NCI-H526 (cell line): Measurements from ENCODE around the gene TBC1D22A.

Experiments used
- DNase-seq, 2 experiments: peaks; one replicate each; lab custom pipeline; 2025; lab: John Stamatoyannopoulos, UW

The TBC1D22A gene

DNA sequence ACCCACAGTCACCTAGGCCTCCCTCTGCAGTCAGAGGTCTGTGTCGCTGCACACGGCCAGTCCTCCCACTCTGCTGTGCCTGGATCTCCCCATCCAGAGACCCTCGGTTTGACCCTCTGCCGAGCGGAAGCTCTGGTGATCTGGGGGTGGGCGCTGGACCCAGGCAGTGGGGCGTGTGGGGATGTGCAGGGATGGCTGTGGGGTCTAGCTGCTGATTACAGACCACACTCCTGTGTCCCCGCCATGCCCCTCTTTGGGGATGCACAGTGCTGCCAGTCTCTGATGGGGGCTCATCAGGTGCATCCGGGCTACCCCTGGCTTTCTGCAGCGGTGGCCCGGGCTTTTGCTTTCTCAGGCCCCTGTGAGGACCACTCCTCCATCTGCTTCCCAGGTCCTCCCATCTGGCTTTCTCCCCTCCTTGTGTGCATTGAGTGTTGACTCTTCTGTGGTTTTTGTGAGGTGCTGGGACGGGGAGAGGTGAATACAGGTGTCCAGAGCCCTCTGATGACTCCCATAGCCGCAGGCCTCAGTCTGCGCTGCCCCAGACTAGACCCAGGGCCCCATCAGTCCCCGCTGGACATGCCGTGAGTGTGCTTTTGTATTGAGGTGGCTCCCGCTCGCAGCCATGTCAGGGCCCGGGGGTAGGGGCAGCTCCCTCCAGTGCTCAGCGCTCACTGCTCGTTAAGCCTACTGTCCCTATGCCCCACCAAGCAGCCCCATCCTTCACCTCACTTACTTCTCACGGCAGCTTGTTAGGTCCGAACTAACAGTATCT lies 251.6 kb downstream of the TBC1D22A start:
- DNase-seq = no peak

DNA sequence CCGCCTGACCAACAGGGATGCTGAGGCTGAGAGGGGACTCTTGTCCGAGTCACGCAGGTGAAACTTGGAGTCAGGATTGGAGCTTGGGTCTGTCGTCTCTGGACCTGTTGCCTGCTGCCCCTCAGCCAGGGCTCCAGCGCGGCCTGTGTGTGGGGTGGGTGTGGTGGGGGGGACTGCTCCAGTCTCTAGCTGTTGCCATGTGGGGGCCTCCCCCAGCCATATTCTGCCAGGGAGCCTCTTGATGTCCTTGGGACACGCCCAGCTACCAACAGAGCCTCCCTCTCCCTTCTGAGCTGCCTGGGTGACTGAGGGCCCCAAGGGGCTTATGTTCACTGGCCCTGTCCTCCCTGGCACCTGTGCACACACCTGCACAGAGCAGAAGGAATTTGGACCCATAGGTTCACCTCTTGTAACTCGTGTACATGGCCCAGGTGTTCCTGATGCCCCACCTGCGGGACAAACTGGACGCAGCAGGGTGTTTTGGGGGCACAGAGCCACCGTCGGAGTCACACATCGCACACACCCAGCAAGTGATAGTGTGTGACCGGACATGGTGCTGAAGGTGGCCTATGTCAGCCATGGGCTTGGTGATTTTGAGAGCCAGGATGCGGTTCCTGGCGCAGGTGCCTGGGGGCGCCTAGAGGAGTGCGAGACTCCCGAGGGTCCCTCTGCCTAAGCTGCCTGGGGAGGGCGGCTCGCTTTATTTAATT lies 252.3 kb downstream of the TBC1D22A start:
- no peak for DNase-seq

GRCh38 chr22:47015589-47016178 lies 253.2 kb downstream of the TBC1D22A start:
- DNase-seq = no peak

- DNase-seq = no peak
Measured at GRCh38 chr22:47016631-47017030, 254.2 kb downstream of the TBC1D22A start.

DNA sequence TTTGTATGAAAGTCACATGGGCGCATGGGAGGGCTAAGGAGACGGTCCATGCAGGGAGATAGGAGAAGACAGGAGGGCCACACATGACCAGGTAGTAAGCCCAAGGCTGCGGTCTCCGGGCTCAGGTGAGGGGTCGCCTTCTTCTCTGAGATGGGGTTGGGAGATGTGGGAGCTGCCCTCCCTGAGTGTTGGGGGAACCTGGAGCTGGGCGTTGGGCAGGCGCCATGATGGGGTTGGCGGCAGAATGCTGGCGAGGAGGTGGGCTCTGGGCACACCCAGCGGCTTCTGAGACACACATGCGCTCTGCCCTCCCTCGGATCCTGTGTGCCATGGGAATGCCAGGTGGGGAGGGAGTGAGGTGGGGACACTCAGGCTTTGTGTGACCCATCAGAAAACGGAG lies 254.8 kb downstream of the TBC1D22A start:
- no peak for DNase-seq

GRCh38 chr22:47018010-47018910 lies 255.8 kb downstream of the TBC1D22A start:
- no peak for DNase-seq

GRCh38 chr22:47019012-47019790 lies 256.8 kb downstream of the TBC1D22A start:
- no peak for DNase-seq

GRCh38 chr22:47020166-47020565 lies 257.7 kb downstream of the TBC1D22A start:
- no peak for DNase-seq

GRCh38 chr22:47021371-47022074 lies 259.1 kb downstream of the TBC1D22A start:
- no peak for DNase-seq

DNA sequence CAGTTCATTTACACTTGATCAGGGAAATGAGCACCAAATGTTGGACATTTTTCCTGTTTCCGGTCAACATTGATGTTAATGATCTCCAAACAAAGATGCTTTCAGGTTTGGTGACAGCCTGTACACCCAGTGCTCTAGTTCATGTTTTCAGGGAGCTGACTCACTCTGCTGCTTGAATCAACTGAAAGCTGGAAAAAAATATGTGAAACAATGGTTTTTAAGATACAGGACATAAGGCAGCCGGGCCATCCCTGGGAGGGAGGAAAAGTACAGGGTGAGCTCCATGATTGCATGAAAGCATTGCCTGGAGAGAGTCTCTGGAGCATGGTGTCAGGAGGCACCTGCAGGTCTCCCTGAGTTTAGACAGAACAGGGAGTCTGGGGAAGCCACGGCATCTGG lies 259.6 kb downstream of the TBC1D22A start:
- DNase-seq = no peak

DNA sequence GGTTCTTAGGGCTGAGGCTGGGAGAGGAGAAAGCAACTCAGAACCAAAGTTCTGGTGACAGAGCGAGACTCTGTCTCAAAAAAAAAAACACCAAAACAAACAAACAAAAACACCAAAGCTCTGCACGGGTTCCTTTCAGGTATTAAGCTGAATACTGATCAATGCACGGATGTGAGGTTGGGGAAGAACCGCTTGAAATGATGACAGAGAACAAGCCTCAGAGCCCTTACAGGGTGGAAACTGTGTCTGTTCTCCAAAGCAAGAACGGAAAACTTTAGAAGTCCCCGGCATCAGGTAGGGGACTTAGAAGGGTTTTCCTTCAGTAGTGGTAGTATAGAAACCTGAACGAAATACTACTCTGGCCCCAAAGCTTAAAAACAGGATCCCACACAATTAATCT lies 260.0 kb downstream of the TBC1D22A start:
- no peak for DNase-seq

DNA sequence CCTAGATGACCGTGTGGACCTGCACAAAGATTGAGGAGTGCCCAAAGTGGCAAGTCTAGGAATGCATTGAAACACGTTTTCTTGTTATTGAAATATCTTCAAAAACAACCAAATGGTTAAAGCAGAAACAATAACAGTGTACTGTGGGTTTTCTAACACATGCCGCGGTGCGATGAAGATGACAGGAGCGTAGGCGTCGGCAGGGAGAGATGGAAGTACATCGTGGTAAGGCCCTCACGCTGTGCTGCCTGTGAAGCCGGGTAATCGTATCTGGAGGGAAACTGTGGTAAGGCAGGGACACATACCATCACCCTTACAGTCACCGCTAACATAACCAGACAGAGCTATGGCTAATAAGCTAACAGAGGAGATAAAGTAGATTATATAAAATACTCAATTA lies 261.4 kb downstream of the TBC1D22A start:
- no peak for DNase-seq

DNA sequence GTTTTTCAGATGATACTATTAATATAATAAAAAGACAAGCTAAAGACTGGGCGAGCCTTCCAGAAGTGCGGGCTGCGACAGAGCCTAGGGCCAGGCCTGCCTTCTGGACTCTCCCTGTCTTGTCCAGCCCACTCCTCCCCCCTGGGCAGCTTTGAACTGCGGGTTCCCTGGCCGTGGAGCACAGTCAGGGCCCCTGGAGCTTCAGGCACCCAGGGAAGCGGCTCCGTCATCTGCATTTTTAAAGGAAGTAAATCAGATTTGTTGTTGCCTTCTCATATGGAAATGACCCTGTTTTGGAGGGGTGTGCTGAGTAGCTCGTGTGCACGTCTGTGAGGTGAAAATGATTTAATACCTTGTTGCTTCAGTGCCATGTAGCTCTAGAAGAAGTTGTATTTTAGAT lies 265.3 kb downstream of the TBC1D22A start:
- DNase-seq = no peak

DNA sequence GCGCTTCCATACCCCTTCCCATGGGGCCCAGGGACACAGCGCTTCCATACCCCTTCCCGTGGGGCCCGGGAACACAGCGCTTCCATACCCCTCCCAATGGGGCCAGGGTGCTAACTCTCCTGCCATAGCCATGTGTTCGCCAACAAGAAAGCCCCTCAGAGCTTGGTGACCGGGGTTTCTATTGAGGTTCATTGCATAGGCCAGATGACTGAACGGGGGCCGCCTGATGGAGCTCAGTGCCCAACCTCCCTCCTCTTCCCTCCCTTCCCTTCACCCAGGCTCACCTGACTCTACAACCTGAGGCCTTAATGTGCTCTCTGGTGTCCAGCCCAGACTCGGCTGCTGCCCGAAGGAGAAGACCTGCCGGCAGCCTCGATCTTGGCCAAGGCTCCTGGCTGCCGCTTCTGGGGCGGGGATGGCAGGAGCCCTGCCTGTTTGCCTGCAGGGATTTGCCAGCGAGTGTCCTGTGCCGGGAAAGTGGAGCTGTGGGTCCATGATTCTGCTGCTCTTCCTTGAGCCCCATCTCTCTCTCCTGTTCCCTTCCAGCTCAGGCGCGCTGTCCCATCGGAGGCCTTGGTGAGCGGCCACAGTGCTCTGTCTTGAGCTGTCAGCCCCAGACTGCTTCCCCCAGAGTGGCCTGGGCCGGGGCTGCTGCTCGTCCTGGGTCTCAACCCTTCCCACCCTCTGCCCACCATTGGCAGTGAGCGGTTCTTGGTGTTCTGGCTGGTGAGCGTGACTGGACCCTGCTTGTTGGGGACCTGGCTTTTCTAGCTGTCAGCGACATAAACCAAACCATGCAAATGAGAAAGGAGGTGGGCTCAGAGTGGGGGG lies 267.0 kb downstream of the TBC1D22A start:
- DNase-seq = no peak

GRCh38 chr22:47030143-47030661 lies 267.8 kb downstream of the TBC1D22A start:
- no peak for DNase-seq

- DNase-seq = no peak
Measured at GRCh38 chr22:47030881-47031627, 268.6 kb downstream of the TBC1D22A start.

GRCh38 chr22:47031628-47031915 lies 269.1 kb downstream of the TBC1D22A start:
- no peak for DNase-seq

GRCh38 chr22:47032091-47032943 lies 269.9 kb downstream of the TBC1D22A start:
- DNase-seq = no peak
